HepG2 (cell line): ENCODE data around the gene IL11RA. TPM values are rescaled to one million over a fixed set of nuclear protein-coding genes. Genes with fewer than 3 reads are reported as not detected.

Experiments used
- ATAD3A ChIP-seq: sonication (generic); formaldehyde crosslinking; IDR thresholded peaks from 2 replicates; pipeline ENCODE4 v1.4.0; 2020; ENCODE audit warnings: missing genetic modification reagents
- CENPX ChIP-seq: sonication (generic); formaldehyde crosslinking; IDR thresholded peaks from 2 replicates; pipeline ENCODE4 v1.9.0; 2021; ENCODE audit warnings: mild to moderate bottlenecking, missing genetic modification reagents, moderate library complexity
- FIP1L1 ChIP-seq: fragments of 200-400 bp; formaldehyde crosslinking; IDR thresholded peaks from 2 replicates; pipeline ENCODE4 v1.6.1; 2018; ENCODE audit warnings: low read depth, mild to moderate bottlenecking, low read length, moderate library complexity, borderline replicate concordance; ENCODE audit not compliant: insufficient read depth
- KAT8 ChIP-seq: IDR thresholded peaks from 2 replicates; pipeline ENCODE4 v1.6.1; 2016; ENCODE audit warnings: missing genetic modification reagents, missing compliant biosample characterization
- SATB2 ChIP-seq: sonication (generic); formaldehyde crosslinking; IDR thresholded peaks from 2 replicates; pipeline ENCODE4 v1.5.0; 2020; ENCODE audit warnings: missing genetic modification reagents
- TCF7L2 ChIP-seq: IDR thresholded peaks from 2 replicates; pipeline ENCODE4 v1.6.1; 2011; ENCODE audit warnings: mild to moderate bottlenecking, low read depth, low read length, moderate library complexity
- WIZ ChIP-seq: sonication (generic); formaldehyde crosslinking; IDR thresholded peaks from 2 replicates; pipeline ENCODE4 v1.5.1; 2020; ENCODE audit warnings: mild to moderate bottlenecking, missing genetic modification reagents
- ZBTB40 ChIP-seq, 2 experiments: fragments of 450-650 bp in 1 of 2; sonication (generic) in 1 of 2; formaldehyde crosslinking in 1 of 2; IDR thresholded peaks; 2 replicates each; pipeline versions ENCODE4 v1.6.1 to v1.8.0; 2016 to 2022; ENCODE audit warnings: antibody characterized with exemption in 1 of 2, mild to moderate bottlenecking in 1 of 2, missing genetic modification reagents in 1 of 2
- ZNF512B ChIP-seq: sonication (generic); formaldehyde crosslinking; IDR thresholded peaks from 2 replicates; pipeline ENCODE4 v1.5.1; 2020; ENCODE audit warnings: missing genetic modification reagents, mild to moderate bottlenecking, borderline replicate concordance
- ZNF569 ChIP-seq: sonication (generic); formaldehyde crosslinking; IDR thresholded peaks from 2 replicates; pipeline ENCODE4 v1.5.0; 2020; ENCODE audit warnings: mild to moderate bottlenecking, missing genetic modification reagents, moderate library complexity, borderline replicate concordance
- ZNF609 ChIP-seq: sonication (generic); formaldehyde crosslinking; IDR thresholded peaks from 2 replicates; pipeline ENCODE4 v1.4.0; 2020; ENCODE audit warnings: mild to moderate bottlenecking, missing genetic modification reagents, borderline replicate concordance
- polyA plus RNA-seq, 8 experiments: library from polyadenylated mRNA; depleted of rRNA in 3 of 8; stranded (reverse) in 7 of 8; unstranded in 1 of 8; fragments of >200 nt; fragmentation: Illumina TruSeq in 4 of 8; extraction: Trizol in 4 of 8; gene quantifications; 2 replicates each; pipeline versions ENCODE4 v1.2.1 to v1.2.3, GENCODE V29; 2011 to 2016; ENCODE audit warnings: low read depth in 4 of 8, missing spikeins in 1 of 8, mixed read lengths in 1 of 8; ENCODE audit not compliant: insufficient read depth in 1 of 8
- total RNA-seq, 5 experiments: library from RNA; depleted of rRNA; stranded (reverse); fragments of >200 nt; fragmentation: Illumina TruSeq; extraction: Trizol; gene quantifications; 2 replicates each; pipeline ENCODE4 v1.2.3, GENCODE V29; 2016; ENCODE audit warnings: low read depth in 1 of 5

The IL11RA gene
- total and polyA plus RNA-seq, 2 of the 13 experiments (the other 11 are each of a cell fraction or from before 2014, with no cell fraction given) = 2.0 to 4.2 TPM

- no peak for TF ChIP-seq ZBTB40 (IDR thresholded peaks at IDR 0.05)
- TF ChIP-seq ZBTB40 (CRISPR knock-in tag; IDR thresholded peaks at IDR 0.05) = no peak; the same call in 1 of the 2 replicates
- TF ChIP-seq CENPX (CRISPR knock-in tag) = no peak
- TF ChIP-seq ATAD3A (CRISPR knock-in tag) = no peak
- TF ChIP-seq ZNF569 (CRISPR knock-in tag) = no peak
- TF ChIP-seq SATB2 = no peak
- no peak for TF ChIP-seq ZNF512B
- peak; percentile 83 for TF ChIP-seq KAT8 (CRISPR knock-in tag)
- TF ChIP-seq WIZ (CRISPR knock-in tag) = no peak
- TF ChIP-seq ZNF609 (CRISPR knock-in tag) = peak; percentile 51; the same call in 1 of the 2 replicates
- no peak for TF ChIP-seq TCF7L2
- TF ChIP-seq FIP1L1 = no peak
Observed at GRCh38 chr9:34651876-34652601, at the start of gene IL11RA (continued).
